22Rv1 (cell line): ENCODE results near the gene SHISA2.

Experiments
- CTCF ChIP-seq: fragments of 450-650 bp; IDR thresholded peaks from 2 replicates; pipeline ENCODE4 v1.5.1; 2017; ENCODE audit warnings: mild to moderate bottlenecking
- ZFX ChIP-seq: fragments of 450-650 bp; IDR thresholded peaks from 2 replicates; pipeline ENCODE4 v1.6.1; 2017; ENCODE audit warnings: antibody characterized with exemption, borderline replicate concordance

- no peak for TF ChIP-seq CTCF
- TF ChIP-seq ZFX, result no peak
These were observed 44.2 kb upstream of the SHISA2 start for GRCh38 chr13:26095846-26096610.
